Mesenchymal stem cell (in vitro differentiated cells and primary cell): ENCODE results near the gene SRGAP3.
A peak's percentile ranks its signal among the peaks of the same experiment; 100 is the strongest.

Experiments
- DNase-seq: peaks from one replicate; pipeline ENCODE4 v3.0.0-alpha.2; 2013
- H2AFZ ChIP-seq: one replicate; pipeline ENCODE4 v1.6.1; 2013; ENCODE audit warnings: low read depth, mild to moderate bottlenecking, control low read depth, inconsistent platforms, low read length, moderate library complexity
- H2AK5ac ChIP-seq: 2 replicates; pipeline ENCODE4 v1.6.1; 2013; ENCODE audit warnings: low read length, moderate library complexity, mild to moderate bottlenecking, inconsistent platforms; ENCODE audit not compliant: severe bottlenecking
- H2BK120ac ChIP-seq: one replicate; pipeline ENCODE4 v1.6.1; 2013; ENCODE audit warnings: low read depth, mild to moderate bottlenecking, inconsistent platforms, low read length, moderate library complexity
- H2BK12ac ChIP-seq, 2 experiments: one replicate each; pipeline ENCODE4 v1.6.1; 2013; ENCODE audit warnings: inconsistent platforms in 2 of 2, low read length in 2 of 2, mild to moderate bottlenecking in 2 of 2, moderate library complexity in 2 of 2, control low read depth in 1 of 2
- H2BK15ac ChIP-seq: one replicate; pipeline ENCODE4 v1.6.1; 2013; ENCODE audit warnings: mild to moderate bottlenecking, low read depth, inconsistent platforms; ENCODE audit not compliant: poor library complexity, severe bottlenecking
- H2BK5ac ChIP-seq: 2 replicates; pipeline ENCODE4 v1.6.1; 2013; ENCODE audit warnings: low read depth, mild to moderate bottlenecking, low read length, control low read depth, inconsistent platforms; ENCODE audit not compliant: poor library complexity, severe bottlenecking
- H3K14ac ChIP-seq, 2 experiments: one replicate each; pipeline ENCODE4 v1.6.1; 2013; ENCODE audit warnings: inconsistent platforms in 2 of 2, low read length in 2 of 2, control low read depth in 1 of 2, mild to moderate bottlenecking in 1 of 2, moderate library complexity in 1 of 2
- H3K18ac ChIP-seq, 2 experiments: one replicate each; pipeline ENCODE4 v1.6.1; 2013; ENCODE audit warnings: inconsistent platforms in 2 of 2, low read length in 2 of 2, control low read depth in 1 of 2, low read depth in 1 of 2, mild to moderate bottlenecking in 1 of 2
- H3K23ac ChIP-seq, 2 experiments: one replicate each; pipeline ENCODE4 v1.6.1; 2013; ENCODE audit warnings: inconsistent platforms in 2 of 2, low read length in 2 of 2, mild to moderate bottlenecking in 2 of 2, moderate library complexity in 2 of 2, control low read depth in 1 of 2
- H3K27ac ChIP-seq: 2 replicates; pipeline ENCODE4 v1.5.1; 2013; ENCODE audit warnings: mild to moderate bottlenecking, moderate library complexity, low read length, control low read depth, inconsistent platforms; ENCODE audit not compliant: poor library complexity, severe bottlenecking
- H3K27me3 ChIP-seq, 2 experiments: 2 replicates each; pipeline versions ENCODE4 v1.6.1 to v1.7.0; 2013; ENCODE audit warnings: low read length in 2 of 2, mild to moderate bottlenecking in 2 of 2, moderate library complexity in 2 of 2, control low read depth in 1 of 2, inconsistent platforms in 1 of 2; ENCODE audit not compliant: control insufficient read depth in 1 of 2, insufficient read depth in 1 of 2
- H3K36me3 ChIP-seq, 2 experiments: 2 replicates each; pipeline versions ENCODE4 v1.6.1 to v1.7.0; 2013; ENCODE audit warnings: low read length in 2 of 2, control low read depth in 1 of 2, inconsistent platforms in 1 of 2, low read depth in 1 of 2, mild to moderate bottlenecking in 1 of 2; ENCODE audit not compliant: insufficient read depth in 2 of 2, control insufficient read depth in 1 of 2
- H3K4ac ChIP-seq, 2 experiments: one replicate each; pipeline ENCODE4 v1.6.1; 2013; ENCODE audit warnings: inconsistent platforms in 2 of 2, low read length in 2 of 2, mild to moderate bottlenecking in 2 of 2, moderate library complexity in 2 of 2, control low read depth in 1 of 2, low read depth in 1 of 2
- H3K4me1 ChIP-seq: 2 replicates; pipeline ENCODE4 v1.6.1; 2013; ENCODE audit warnings: low read depth, low read length, control low read depth; ENCODE audit not compliant: control insufficient read depth, insufficient read depth
- H3K4me2 ChIP-seq: 2 replicates; pipeline ENCODE4 v1.6.1; 2013; ENCODE audit warnings: low read length, mild to moderate bottlenecking, inconsistent platforms; ENCODE audit not compliant: poor library complexity, severe bottlenecking
- H3K4me3 ChIP-seq, 2 experiments: 2 replicates each; pipeline versions ENCODE4 v1.5.1 to v1.7.0; 2013; ENCODE audit warnings: low read length in 2 of 2, mild to moderate bottlenecking in 2 of 2, control low read depth in 1 of 2, low read depth in 1 of 2; ENCODE audit not compliant: insufficient read depth in 1 of 2
- H3K79me1 ChIP-seq: replicated peaks from 2 replicates; pipeline ENCODE4 v1.6.1; 2013; ENCODE audit warnings: mild to moderate bottlenecking, control low read depth, low read length, inconsistent platforms; ENCODE audit not compliant: poor library complexity, severe bottlenecking
- H3K9ac ChIP-seq: 2 replicates; pipeline ENCODE4 v1.7.0; 2013; ENCODE audit warnings: mild to moderate bottlenecking, low read length, moderate library complexity
- H3K9me3 ChIP-seq: 2 replicates; pipeline ENCODE4 v1.7.0; 2013; ENCODE audit warnings: mild to moderate bottlenecking, low read length; ENCODE audit not compliant: control insufficient read depth
- H4K8ac ChIP-seq: one replicate; pipeline ENCODE4 v1.6.1; 2013; ENCODE audit warnings: inconsistent platforms, mild to moderate bottlenecking, low read length, moderate library complexity
- H4K91ac ChIP-seq: one replicate; pipeline ENCODE4 v1.6.1; 2013; ENCODE audit warnings: mild to moderate bottlenecking, low read length, inconsistent platforms
- WGBS: methylation state at CpG from one replicate; pipeline ENCODE4 v1.1.7; 2013; ENCODE audit warnings: mixed read lengths; 5-methylcytosine and 5-hydroxymethylcytosine counted together

SRGAP3 gene

GRCh38 chr3:9077029-9077428 is 172.4 kb downstream of the SRGAP3 start:
- H2BK120ac ChIP-seq: no peak overlapping the region
- no peak overlapping the region for H3K18ac ChIP-seq
- no peak overlapping the region for H3K4me3 ChIP-seq
- no peak overlapping the region for H2BK12ac ChIP-seq
- no peak overlapping the region for H3K4ac ChIP-seq
- no peak overlapping the region for H3K27ac ChIP-seq
- DNase-seq: no peak
- H2AK5ac ChIP-seq: no peak overlapping the region
- no peak overlapping the region for H4K91ac ChIP-seq
- no peak overlapping the region for H2BK5ac ChIP-seq
- no peaks in the 10 kb centered on the region for H3K36me3 ChIP-seq
- no peak overlapping the region for H2BK15ac ChIP-seq
- peaks cover 15% of the 10 kb centered on the region for H3K4me1 ChIP-seq
- H3K9ac ChIP-seq: no peak overlapping the region
- H3K79me1 ChIP-seq: no peaks in the 10 kb centered on the region
- no peak overlapping the region for H3K14ac ChIP-seq
- 69% methylated on average over 4 of the region's 4 CpGs for WGBS
- H3K9me3 ChIP-seq: no peaks in the 10 kb centered on the region
- peaks cover 0 to 9% of the 10 kb centered on the region in 2 experiments for H3K27me3 ChIP-seq
- H3K4me2 ChIP-seq: no peak overlapping the region
- no peak overlapping the region for H2AFZ ChIP-seq
- H4K8ac ChIP-seq: no peak overlapping the region
- H3K23ac ChIP-seq: no peak overlapping the region

DNA sequence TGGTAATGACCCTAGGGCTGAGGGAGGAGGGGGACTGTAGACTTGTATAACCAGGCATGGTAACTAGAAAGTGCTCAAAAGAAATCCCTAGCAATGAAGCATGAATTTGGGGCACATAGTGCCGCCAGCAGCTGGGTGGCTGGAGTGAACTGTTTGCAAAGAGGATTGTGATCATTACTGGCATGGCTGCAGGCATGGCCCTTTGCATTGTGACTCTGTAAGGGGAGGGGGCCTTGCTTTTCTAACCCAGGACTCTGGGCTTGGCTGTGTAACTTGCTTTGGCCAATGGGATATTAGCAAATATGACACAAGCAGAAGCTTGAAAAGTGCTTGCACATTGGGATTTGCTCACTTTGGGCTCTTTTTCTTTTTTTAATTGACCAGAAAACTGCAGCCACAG is 173.7 kb downstream of the SRGAP3 start:
- no peak for DNase-seq
- Histone ChIP-seq H2BK15ac (no peak overlapping the region), H2BK120ac (no peak overlapping the region), H3K9me3 (no peaks in the 10 kb centered on the region), H3K4ac (no peak overlapping the region), H3K18ac (no peak overlapping the region), H2BK5ac (no peak overlapping the region), H4K91ac (no peak overlapping the region), H3K4me3 (no peak overlapping the region), H3K27me3 (peaks cover 0 to 17% of the 10 kb centered on the region in 2 experiments), H2AFZ (no peak overlapping the region), H3K4me1 (peaks cover 15% of the 10 kb centered on the region), H2BK12ac (no peak overlapping the region), H3K23ac (no peak overlapping the region), H3K27ac (no peak overlapping the region), H4K8ac (no peak overlapping the region), H3K4me2 (no peak overlapping the region), H3K79me1 (no peaks in the 10 kb centered on the region), H3K14ac (no peak overlapping the region), H2AK5ac (no peak overlapping the region), H3K36me3 (no peaks in the 10 kb centered on the region), H3K9ac (no peak overlapping the region)
- WGBS: 81% methylated on average over 1 of the region's 1 CpG

DNA sequence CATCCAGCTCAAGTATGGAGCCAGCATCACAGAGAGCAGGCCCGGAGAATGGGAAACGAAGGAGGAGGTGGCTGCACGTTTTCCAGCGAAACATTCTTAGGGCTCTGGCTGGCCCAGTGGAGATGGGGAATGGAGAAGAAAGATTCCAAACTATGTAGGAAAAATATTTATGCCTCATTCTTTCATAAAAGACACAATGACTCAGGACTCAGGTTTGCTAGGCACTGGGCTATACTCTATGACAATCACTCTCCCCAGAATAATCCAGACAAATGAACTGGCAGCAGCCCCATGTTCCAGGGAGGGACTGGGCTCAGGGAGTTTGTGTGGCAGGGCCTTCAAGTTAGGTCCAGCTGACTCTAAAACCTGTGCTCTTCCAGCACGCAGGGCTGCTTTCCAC is 175.4 kb downstream of the SRGAP3 start:
- Histone ChIP-seq H2AK5ac (no peak overlapping the region), H2BK5ac (peak overlapping the region; percentile 6), H4K8ac (no peak overlapping the region), H2BK15ac (no peak overlapping the region), H3K4me2 (no peak overlapping the region), H3K9me3 (no peaks in the 10 kb centered on the region), H3K36me3 (no peaks in the 10 kb centered on the region), H3K9ac (no peak overlapping the region), H3K14ac (no peak overlapping the region), H2BK12ac (no peak overlapping the region), H3K79me1 (no peaks in the 10 kb centered on the region), H3K23ac (no peak overlapping the region), H3K4ac (no peak overlapping the region), H3K4me3 (no peak overlapping the region), H3K27me3 (peaks cover 0 to 30% of the 10 kb centered on the region in 2 experiments), H4K91ac (no peak overlapping the region), H3K18ac (no peak overlapping the region), H3K4me1 (peaks cover 6% of the 10 kb centered on the region), H2BK120ac (no peak overlapping the region), H2AFZ (no peak overlapping the region), H3K27ac (no peak overlapping the region)
- no peak for DNase-seq
- WGBS: 63% methylated on average over 4 of the region's 5 CpGs

DNA sequence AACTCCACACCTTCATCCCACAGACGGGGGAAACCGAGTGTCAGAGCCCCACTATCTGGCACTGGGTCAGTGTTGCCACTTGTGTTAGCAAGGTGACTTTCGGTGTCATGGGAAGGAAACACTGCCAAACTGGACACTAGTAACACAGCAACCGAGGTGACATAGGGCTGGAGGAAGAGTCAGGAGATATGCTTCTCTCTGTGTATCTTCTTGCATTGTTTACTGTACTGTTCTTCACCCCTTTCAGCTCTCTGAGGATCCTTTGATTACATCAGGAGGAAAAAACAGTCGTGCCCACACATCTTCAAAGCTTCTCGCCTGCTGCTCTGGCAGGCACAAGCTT is 176.8 kb downstream of the SRGAP3 start:
- 79% methylated on average over 5 of the region's 6 CpGs for WGBS

More for the DNA sequence above, 176.8 kb downstream of the SRGAP3 start:
- Histone ChIP-seq H3K9me3 (no peaks in the 10 kb centered on the region), H3K18ac (no peak overlapping the region), H3K27ac (no peak overlapping the region), H4K8ac (no peak overlapping the region), H3K23ac (no peak overlapping the region), H3K9ac (no peak overlapping the region), H3K36me3 (no peaks in the 10 kb centered on the region), H3K27me3 (peaks cover 0 to 42% of the 10 kb centered on the region in 2 experiments), H3K4me2 (no peak overlapping the region), H4K91ac (no peak overlapping the region), H2AK5ac (peak overlapping the region; percentile 41), H3K4me1 (peaks cover 4% of the 10 kb centered on the region), H2AFZ (no peak overlapping the region), H3K14ac (no peak overlapping the region), H2BK12ac (no peak overlapping the region), H2BK5ac (no peak overlapping the region), H2BK15ac (no peak overlapping the region), H3K4me3 (no peak overlapping the region), H3K79me1 (no peaks in the 10 kb centered on the region), H2BK120ac (no peak overlapping the region), H3K4ac (no peak overlapping the region)
- DNase-seq: no peak
